ENCODE data around the gene PLXNA1.

The PLXNA1 gene

GRCh38 chr3:126983276-126983652 is 349 bp downstream of the PLXNA1 start:
- TF ChIP-seq GATA2 (IDR thresholded peaks at IDR 0.05; ENCODE audit: low read depth, low read length) (no peak), GATA3 (IDR thresholded peaks at IDR 0.05; ENCODE audit: low read depth, low read length) (no peak)

GRCh38 chr3:126983653-126984390 is 907 bp downstream of the PLXNA1 start:
- TF ChIP-seq GATA2 (IDR thresholded peaks at IDR 0.05; ENCODE audit: low read depth, low read length) (0 out of 2 replicates have a peak, but pooled peaks have one; percentile 23), GATA3 (IDR thresholded peaks at IDR 0.05; ENCODE audit: low read depth, low read length) (no peak)

GRCh38 chr3:126984391-126985131 is 1.6 kb downstream of the PLXNA1 start:
- TF ChIP-seq GATA3 (IDR thresholded peaks at IDR 0.05; ENCODE audit: low read depth, low read length) (no peak), GATA2 (IDR thresholded peaks at IDR 0.05; ENCODE audit: low read depth, low read length) (no peak)

DNA sequence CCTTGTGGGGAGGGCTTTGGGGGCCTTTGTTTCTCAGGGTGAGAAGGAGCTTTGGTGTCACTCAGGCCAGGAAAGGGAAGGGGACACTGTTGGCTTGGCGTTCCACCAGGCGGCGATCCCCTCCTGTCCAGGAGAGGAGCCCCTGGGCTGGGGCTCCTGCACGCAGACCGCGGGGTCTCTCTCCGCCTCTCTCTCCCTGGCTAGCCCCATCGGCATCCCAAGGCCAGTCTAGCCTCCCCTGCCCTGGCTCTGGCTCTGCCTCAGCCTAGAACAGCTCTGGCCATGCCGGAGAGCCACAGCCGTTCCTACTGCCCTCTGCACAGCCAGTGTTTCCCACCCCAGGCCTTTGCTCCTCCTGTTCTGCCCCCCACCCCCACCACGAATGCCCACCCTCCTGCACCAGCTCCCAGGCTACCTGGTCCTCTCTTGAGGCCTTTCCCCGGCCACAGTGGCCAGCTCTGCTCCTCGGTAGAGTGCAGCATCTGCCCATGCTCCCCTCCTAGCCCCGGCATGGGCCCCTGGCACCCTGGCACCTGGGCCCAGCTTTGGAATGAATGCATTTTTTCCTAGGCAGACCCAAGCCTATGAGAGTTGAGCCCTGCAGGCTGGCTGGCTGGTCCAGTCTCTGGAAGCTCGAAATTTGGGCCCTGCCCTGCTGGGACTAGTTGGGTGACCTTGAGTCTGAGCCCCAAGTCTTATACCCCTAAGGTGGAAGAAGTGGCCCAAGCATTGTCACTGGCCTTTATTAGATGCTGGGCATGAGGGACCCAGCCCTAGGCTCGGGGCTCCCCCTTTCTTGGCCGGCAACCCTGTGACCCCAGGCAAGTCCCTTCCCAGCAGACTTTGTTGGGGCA is 2.4 kb downstream of the PLXNA1 start:
- TF ChIP-seq GATA3 (IDR thresholded peaks at IDR 0.05; ENCODE audit: low read depth, low read length) (no peak), GATA2 (IDR thresholded peaks at IDR 0.05; ENCODE audit: low read depth, low read length) (no peak)

DNA sequence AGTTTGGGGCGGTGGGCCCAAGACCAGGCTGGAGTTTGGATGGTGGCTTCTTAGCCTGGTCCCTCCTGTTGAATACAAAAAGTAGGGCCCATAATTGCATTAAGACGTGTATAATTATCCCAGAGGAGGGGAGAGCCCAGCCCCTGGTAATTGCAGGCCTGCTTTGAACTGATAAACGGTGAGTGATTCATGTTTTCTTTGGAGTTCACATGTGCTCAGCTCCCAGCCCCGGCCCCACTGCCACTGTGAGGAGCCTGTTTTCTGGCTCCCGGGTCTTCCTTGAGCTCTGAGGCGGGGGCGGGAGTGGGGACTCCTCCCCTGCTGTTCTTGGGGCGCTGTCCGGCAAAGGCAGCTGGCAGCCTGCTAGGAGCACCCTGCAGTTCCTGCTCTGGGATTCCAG is 3.1 kb downstream of the PLXNA1 start:
- TF ChIP-seq GATA3 (IDR thresholded peaks at IDR 0.05; ENCODE audit: low read depth, low read length) (no peak), GATA2 (IDR thresholded peaks at IDR 0.05; ENCODE audit: low read depth, low read length) (peak; percentile 40; the same call in 1 of the 2 replicates)

DNA sequence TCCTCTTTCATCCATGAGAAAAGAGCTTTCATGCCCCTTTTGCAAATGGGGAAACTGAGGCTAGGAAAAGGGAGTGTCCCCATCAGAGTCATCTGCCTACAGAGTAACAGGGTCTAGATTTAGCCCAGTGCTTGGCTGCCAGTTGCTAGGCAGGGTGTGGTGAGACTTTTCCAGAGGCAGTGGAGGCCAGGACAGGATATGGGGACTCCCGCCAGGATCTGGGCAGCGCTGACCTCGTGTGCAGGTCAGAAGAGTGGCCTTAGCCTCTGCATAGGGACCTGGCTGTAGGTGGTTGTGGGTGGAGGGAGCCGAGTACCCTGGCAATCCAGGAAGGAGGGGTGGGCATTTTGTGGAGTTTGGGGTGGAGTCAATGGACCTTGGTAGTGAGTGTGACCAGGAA is 4.2 kb downstream of the PLXNA1 start:
- no peak for TF ChIP-seq GATA3 (IDR thresholded peaks at IDR 0.05; ENCODE audit: low read depth, low read length)
- TF ChIP-seq GATA2 (IDR thresholded peaks at IDR 0.05; ENCODE audit: low read depth, low read length) = no peak

- TF ChIP-seq GATA2 (IDR thresholded peaks at IDR 0.05; ENCODE audit: low read depth, low read length) (no peak), GATA3 (IDR thresholded peaks at IDR 0.05; ENCODE audit: low read depth, low read length) (no peak)
Measured at GRCh38 chr3:126987596-126987995, 4.7 kb downstream of the PLXNA1 start.

GRCh38 chr3:126988451-126989021 is 5.6 kb downstream of the PLXNA1 start:
- TF ChIP-seq GATA2 (IDR thresholded peaks at IDR 0.05; ENCODE audit: low read depth, low read length) (no peak), GATA3 (IDR thresholded peaks at IDR 0.05; ENCODE audit: low read depth, low read length) (no peak)

DNA sequence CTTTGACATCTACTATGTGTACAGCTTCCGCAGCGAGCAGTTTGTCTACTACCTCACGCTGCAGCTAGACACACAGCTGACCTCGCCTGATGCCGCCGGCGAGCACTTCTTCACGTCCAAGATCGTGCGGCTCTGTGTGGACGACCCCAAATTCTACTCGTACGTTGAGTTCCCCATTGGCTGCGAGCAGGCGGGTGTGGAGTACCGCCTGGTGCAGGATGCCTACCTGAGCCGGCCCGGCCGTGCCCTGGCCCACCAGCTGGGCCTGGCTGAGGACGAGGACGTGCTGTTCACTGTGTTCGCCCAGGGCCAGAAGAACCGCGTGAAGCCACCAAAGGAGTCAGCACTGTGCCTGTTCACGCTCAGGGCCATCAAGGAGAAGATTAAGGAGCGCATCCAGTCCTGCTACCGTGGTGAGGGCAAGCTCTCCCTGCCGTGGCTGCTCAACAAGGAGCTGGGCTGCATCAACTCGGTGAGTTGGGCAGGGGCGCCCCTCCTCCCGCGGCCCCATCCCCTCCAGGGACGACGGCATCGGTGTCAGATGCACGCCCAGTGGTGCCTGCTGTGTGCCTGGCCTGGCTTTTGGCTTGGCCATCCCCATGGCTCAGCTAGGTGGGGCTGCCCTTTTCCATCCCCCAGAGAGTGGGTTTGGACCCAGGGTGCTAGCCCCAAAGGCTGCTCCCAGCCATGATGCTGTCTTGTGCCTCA is 6.6 kb downstream of the PLXNA1 start:
- TF ChIP-seq GATA3 (IDR thresholded peaks at IDR 0.05; ENCODE audit: low read depth, low read length) = no peak
- TF ChIP-seq GATA2 (IDR thresholded peaks at IDR 0.05; ENCODE audit: low read depth, low read length) = no peak

- TF ChIP-seq GATA2 (IDR thresholded peaks at IDR 0.05; ENCODE audit: low read depth, low read length) (no peak), GATA3 (IDR thresholded peaks at IDR 0.05; ENCODE audit: low read depth, low read length) (no peak)
Measured at GRCh38 chr3:126990024-126990700, 7.2 kb downstream of the PLXNA1 start.

GRCh38 chr3:126990890-126991289 is 8.0 kb downstream of the PLXNA1 start:
- no peak for TF ChIP-seq GATA2 (IDR thresholded peaks at IDR 0.05; ENCODE audit: low read depth, low read length)
- no peak for TF ChIP-seq GATA3 (IDR thresholded peaks at IDR 0.05; ENCODE audit: low read depth, low read length)

DNA sequence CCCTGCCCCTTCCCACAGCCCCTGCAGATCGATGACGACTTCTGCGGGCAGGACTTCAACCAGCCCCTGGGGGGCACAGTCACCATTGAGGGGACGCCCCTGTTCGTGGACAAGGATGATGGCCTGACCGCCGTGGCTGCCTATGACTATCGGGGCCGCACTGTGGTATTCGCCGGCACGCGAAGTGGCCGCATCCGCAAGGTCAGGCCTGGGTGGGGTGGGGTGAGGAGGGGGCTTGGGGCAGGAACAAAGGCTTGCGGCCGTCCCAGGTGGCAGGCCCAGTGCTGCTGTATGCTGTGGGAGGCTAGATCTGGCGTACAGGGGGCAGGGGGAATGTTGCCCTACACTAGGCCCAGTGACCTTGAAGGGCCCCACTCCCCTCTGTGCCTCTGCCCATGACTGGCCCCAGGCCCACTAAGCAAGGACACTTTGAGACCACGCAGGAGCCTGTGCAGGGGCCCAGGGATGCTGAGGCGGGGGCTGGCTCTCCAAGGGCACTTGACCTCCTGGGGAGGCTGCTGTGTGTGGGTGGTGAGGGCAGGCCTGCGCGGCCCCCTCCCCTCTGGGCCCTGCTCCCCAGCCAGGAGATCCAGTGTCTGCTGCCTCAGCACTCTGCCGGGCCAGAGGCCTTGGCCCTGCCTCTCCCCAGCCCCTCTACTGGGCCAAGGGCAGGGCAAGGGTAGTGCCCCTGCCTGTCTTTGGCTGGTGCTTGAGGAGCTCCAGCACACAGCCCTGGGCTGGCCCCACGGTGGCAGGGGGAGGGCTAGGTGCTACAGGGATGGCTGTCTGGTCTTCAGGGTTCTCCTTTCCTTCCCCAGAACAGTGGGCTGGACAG is 8.7 kb downstream of the PLXNA1 start:
- TF ChIP-seq GATA2 (IDR thresholded peaks at IDR 0.05; ENCODE audit: low read depth, low read length) (no peak), GATA3 (IDR thresholded peaks at IDR 0.05; ENCODE audit: low read depth, low read length) (no peak)

Data from SH-SY5Y (cell line).